HT-29 (cell line): ENCODE results near the gene ZFP3. TPM values are rescaled to one million over a fixed set of nuclear protein-coding genes. Genes with fewer than 3 reads are reported as not detected.
"Not testable (repeated sequence)": the region's sequence is repeated elsewhere in the genome, so short reads cannot be mapped to it uniquely, and the experiment has no call there.

ENCODE experiments used
- DNase-seq: peaks from one replicate; pipeline ENCODE4 v3.0.0-alpha.2; 2015; ENCODE audit warnings: low spot score
- total RNA-seq: library from RNA; depleted of rRNA; stranded (reverse); fragments of >200 nt; shearing (Covaris generic); gene quantifications from 2 replicates; pipeline ENCODE4 v1.2.3, GENCODE V29; 2014

The ZFP3 gene
- total RNA-seq, 1 experiment from 2014 or later: under 0.01 TPM

DNA sequence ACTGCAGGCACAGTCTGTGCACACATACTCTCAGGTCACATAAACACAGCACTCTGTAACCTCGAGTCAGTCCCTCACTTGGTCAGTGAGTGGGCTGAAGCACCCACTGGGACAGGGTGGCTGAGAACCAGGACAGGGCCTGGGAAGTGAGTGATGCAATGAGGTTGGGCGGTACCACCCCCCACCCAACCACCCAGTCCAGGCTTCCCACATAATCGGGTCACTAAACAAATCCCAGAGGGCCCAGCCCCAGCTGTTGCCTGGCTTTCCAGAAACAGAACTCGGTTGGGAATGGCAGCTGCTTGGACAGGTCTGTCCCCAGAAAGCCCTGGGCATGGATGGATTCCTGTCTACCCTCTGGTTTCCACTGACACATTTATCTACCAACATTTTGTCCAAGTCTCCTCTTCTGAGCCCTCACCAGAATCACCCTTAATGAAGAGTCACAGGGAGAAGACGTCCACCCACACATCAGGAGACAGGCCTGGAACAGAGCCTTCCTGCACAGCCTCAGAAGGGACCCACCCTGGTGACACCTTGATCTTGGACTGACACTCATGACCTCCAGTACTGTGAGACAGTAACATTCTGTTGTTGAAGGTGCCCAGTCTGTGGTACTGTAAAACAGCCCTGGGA, 46.0 kb downstream of the ZFP3 start:
- DNase-seq: not testable (repeated sequence)

DNA sequence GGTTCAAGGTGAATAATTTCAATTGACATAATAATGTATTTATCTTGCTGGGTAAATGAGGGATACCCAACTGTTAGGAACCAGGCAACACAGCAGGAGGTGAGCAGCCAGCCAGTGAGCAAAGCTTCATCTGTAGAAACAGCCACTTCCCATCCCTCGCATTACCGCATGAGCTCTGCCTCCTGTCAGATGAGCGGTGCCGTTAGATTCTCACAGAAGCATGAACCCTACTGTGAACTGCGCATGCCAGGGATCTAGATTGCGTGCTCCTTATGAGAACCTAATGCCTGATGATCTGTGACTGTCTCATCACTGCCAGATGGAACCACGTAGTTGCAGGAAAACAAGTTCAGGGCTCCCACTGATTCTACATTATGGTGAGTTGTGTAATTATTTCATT, 46.6 kb downstream of the ZFP3 start:
- DNase-seq: not testable (repeated sequence)

DNA sequence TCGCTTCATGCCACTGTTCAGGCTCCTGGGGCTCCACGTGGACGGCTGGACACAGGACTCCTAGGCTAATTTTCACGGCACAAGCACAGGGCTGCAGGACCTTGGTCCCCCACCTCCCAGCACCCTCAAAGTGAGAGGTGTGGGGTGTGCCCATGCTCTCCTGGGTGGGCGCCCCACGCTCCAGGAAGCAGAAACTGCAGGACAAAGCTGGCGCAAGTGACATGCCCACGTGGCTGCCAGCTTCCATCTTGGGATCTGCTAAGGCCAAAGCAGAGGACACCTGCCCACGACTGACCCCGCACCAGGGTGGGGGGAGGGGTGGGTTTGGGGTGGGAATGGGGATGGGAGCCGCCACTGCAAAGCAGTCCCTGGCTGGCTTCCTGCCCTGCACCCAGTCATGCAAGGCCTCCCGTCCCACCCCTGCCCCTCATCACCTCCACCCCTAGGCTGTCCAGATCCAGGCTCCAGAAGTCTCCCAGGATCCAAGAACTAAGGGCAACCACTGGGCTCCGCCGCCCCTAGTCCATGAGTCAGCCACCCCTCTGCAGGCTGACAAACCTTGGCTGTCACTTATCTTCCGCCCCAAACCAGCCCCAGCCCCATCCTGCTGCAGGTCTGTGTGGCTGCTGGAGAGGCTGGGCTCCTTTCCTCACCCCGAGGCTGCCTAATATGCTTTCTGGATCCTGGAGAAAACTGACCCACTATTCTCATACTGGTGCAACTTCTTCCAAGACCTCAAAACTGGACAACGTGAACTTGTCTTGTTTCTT, 48.6 kb downstream of the ZFP3 start:
- DNase-seq: no peak

DNA sequence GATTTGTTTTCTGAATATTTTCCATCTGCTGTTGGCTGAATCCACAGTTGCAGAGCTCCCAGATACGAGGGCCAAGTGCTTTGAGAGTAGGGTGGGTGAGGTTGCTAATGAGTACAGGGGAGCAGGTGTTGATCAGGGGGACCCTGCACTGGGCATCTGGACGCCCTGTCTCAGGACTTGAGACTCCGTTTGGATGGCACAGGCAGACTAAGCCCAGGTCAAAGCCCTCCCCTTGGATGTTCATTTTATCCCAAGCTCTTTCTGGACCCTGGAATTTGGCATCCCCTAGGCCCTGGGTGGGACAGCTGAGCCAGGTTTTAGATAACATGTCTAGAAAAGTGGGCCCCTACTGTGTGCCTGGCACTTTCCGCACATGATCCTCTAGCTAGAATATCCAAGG, 49.6 kb downstream of the ZFP3 start:
- DNase-seq: no peak

- DNase-seq: not testable (repeated sequence)
Measured at GRCh38 chr17:5128387-5128786, 50.1 kb downstream of the ZFP3 start.

DNA sequence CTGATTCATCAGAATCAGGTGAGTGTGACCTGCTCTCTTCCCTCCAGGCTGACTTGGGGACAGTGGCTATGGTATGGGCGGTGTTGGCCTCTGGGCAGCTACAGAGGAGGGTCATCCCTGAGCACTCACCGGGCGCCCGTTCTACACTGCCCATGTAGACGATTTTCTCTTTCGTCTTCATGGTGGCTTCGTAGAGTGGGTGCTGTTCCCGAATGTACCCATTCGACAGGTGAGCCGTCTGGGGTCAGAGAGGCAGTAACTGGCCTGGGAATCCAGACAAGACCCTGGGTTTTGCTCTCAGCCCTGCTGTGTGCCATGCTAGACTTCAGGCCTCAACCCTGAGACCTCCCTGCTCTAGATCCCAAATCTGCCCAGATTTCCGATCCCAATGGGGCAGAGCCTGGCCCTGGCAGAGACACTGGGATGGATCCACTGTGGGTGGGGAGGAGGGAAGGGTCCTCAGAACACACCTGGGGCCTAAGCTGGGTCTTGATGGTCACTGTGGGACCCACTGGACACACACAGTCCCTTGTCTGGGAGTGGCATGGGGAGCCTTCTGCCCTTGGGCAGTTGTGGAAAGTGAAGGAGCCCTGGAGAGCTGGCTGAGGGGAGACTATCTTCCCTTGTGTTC, 50.8 kb downstream of the ZFP3 start:
- no peak for DNase-seq

DNA sequence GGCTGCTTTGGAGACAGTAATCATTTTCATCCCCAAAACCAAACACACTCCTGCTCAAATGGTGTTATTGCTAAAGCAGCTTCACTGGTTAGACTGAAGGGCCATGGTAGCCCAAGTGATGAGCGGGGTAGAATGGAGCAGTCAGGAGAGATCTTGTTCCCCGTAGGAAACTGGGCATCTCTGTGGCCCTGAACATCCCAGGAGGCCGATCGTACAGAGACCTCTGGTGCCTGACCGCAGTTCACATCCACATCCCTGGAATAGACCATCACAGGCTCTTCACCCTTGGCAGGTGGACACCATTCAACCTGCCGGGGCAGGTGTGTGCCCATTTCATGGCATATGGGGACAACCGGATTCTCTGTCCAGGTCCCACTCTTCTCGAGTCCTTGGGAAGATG, 51.5 kb downstream of the ZFP3 start:
- DNase-seq: not testable (repeated sequence)

DNA sequence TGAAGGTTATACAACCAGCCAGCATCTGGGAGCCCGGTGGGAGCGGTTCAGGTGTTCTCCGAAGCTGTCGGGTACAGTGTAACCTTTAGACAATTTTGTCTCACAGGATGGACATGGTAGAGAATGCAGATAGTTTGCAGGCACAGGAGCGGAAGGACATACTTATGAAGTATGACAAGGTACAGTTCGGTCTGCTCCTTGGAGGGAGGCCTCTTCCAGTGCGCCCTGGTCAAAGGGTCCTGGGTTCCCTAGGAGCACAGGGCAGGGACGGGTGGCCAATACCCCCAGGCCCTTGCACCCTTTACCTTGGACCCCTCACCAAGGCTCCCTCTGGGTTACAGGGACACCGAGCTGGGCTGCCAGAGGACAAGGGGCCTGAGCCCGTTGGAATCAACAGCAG, 52.0 kb downstream of the ZFP3 start:
- not testable (repeated sequence) for DNase-seq

DNA sequence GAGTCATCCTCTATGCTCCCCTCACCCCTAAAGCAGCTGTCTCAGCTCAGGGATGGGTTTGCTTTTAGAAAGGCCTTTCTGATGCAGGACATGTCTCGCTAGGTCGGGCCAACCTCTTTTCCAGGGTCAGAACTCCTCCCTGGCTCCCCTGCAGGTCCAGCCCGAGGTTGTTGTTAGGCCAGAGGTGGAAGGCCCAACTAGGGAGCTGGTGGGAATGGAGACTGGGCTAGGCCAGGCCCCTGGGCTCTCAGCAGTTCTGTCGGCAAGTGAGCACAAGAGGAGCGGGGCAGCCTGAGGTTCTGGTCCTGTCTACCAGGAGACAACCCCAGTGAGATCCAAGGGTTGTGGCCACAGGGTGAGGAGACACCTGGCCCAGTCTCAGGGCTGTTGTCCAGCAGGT, 52.4 kb downstream of the ZFP3 start:
- not testable (repeated sequence) for DNase-seq

- DNase-seq: no peak
Measured at GRCh38 chr17:5131146-5131715, 53.0 kb downstream of the ZFP3 start.

GRCh38 chr17:5131799-5132502, 53.7 kb downstream of the ZFP3 start:
- not testable (repeated sequence) for DNase-seq

GRCh38 chr17:5132503-5133225, 54.4 kb downstream of the ZFP3 start:
- DNase-seq: not testable (repeated sequence)

DNA sequence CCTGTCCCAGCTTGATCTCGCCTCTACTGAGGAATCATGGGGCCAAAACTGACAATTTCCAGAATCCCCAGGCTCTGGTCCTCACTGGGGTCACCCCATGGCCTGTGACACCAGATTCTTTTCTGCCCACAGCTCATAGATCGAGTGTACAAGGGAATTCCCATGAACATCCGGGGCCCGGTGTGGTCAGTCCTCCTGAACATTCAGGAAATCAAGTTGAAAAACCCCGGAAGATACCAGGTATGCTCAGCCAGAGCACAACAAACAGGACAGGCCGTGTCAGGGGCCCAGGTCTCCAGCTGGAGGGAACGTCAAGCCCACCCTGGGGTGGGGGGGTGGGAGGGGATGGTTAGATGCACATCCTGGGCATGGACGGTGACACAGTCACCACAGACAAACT, 55.0 kb downstream of the ZFP3 start:
- no peak for DNase-seq

- not testable (repeated sequence) for DNase-seq
Measured at GRCh38 chr17:5133961-5134360, 55.7 kb downstream of the ZFP3 start.

GRCh38 chr17:5134571-5134970, 56.3 kb downstream of the ZFP3 start:
- not testable (repeated sequence) for DNase-seq

DNA sequence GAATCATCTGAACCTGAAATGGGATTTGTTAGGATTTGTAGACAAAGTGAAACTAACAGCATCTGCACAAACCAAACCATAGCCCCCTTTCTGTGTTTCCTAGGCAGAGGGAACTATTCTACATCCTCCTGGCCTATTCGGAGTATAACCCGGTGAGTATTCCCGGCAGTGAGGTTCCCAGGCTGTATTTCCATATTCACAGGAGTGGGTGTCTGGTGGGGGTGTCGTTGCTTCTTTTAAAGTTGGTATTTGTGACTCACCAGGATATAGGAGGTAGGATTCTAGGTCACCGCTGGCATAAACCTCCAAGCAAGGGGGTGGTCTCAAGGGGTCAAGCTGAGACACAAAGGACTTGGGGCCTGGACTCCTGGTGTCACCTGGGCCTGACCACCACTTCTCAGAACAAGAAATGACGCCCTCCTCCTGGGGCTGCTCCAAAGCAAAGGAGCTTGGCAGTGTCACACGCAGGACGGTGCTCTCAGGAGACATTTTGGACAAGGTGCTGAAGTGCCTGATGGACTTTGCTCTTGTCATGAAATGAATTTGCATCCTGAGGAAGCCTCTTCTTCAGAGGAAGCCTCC, 57.0 kb downstream of the ZFP3 start:
- DNase-seq: not testable (repeated sequence)

DNA sequence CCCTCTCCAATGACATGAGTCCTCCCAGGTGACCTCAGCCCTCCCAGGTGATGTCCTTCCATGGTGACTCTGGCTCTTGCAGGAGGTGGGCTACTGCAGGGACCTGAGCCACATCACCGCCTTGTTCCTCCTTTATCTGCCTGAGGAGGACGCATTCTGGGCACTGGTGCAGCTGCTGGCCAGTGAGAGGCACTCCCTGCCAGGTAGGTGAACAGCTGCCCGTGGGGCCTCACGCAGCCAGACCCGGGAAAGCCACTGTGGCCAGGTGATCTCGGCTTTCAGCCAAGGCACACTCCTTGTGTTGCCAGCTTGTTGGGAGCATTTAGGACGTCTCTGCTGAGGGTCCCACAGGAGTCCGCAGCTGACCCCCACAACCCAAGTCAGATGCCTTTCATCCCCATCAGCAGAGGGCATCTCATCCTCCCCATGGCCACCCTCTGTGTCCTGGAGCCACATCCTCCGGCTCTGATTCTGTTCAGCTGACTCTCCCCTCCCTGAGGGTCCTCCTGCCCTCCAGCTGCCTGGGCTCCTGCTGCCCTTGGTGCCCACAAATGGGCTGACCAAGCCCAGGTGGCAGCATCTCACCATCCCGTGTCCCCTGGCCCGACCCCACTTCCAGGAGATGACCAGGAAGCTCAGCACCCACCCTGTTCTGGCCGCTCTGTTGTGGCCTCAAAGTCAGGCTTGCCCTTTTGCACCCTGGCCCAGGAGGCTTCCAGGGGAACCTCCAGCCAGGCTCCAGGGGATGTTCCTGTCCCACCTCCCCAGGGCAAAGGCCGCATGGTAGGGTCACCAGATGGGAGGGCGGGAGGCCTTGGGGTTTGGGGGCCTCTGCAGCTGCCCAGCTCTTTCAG, 57.7 kb downstream of the ZFP3 start:
- DNase-seq: no peak

DNA sequence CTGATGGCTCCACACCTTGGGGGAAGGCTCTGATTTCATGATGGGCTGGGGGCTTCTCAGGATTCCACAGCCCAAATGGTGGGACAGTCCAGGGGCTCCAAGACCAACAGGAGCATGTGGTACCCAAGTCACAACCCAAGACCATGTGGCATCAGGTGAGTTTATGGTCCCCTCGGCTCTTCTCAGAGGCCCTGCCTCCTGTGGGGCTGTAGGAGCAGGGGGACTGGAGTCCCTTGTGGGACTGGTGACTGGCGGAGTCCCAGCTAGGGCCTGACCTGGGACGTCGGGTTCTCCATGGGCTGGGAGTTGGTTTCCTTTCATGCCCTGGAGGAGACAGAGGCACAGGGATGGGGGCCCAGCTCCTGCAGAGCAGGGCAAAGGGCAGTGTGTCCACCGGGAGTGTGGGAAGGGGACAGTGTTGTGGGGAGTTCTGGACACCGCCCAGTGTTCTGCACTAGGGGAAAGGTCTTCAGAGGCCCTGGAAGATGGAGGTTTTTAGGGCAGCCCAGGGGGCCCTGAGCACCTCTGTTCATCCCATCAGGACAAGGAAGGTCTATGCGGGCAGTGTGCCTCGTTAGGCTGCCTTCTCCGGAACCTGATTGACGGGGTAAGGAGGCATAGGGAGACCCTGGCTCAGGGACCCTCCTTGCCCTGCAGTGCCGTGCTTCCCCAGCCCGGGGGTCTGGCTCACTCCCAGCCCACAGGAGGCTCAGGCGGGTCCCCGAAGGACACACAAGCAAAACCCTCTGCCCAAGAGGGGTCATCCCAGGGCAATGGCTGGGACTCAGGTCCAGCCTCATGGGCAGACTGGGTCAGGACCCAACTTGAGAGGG, 58.5 kb downstream of the ZFP3 start:
- DNase-seq: not testable (repeated sequence)
